Measurements from ENCODE around the gene SLC22A31.

The SLC22A31 gene

DNA sequence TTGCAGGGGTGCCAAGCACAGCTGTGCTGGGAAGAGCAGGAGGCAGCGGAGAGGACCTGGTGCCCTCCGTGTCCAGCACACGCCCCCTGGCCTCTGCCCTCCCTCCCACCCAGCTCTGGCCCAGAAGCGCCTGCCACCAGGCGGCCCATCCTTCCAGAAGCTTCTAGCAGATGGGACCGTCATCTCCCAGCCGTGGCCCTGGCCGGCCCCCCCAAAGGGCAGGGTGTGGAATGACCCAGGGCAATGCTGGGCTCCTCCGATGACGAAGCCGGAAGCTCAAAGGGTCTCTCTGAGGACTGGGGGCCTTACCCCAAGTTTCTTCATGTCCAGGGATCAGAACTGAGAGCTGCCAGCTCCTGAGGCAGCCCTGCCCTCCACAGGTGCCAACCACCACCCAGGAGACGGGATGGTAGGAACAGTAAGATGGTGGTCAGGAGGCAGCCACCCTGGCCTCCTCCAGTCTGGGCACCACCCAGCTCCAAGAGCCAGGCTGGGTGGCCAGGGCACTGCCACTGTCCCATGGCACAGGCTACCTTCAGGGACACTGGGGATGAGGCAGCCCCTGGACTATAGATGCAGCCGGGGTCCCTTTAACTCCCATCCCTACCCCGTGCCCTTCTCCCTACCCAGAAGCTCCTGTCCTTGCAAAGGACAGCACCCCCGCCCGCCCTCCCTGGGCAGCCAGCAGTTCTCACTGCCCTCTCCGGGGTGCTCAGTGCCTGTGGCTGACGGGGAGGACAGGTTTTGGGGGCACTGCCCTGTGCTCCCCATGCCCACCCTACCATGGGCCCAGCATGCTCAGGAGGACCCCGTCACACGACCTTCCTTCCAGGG lies 35.3 kb downstream of the SLC22A31 start:
- DNase-seq: no peak

DNA sequence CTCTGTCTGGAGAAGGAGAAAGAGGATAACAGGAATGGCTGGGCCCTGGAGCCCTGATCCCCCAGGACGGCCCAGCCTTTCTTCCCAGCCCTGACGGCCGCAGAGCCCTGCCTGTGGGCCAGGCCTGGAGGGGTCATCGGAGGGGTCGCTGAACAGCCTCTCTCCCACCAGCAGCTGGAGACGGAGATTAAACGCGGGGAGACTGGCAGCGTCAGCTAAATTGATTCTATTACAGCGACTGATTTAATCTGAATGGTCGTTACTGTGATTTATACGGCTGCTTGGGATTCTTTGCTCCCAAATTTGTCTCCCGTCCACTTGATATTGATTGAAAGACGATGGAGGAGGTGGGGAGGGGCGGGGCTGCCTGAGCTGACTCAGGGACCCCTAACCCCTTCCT lies 35.9 kb downstream of the SLC22A31 start:
- no peak for DNase-seq

DNA sequence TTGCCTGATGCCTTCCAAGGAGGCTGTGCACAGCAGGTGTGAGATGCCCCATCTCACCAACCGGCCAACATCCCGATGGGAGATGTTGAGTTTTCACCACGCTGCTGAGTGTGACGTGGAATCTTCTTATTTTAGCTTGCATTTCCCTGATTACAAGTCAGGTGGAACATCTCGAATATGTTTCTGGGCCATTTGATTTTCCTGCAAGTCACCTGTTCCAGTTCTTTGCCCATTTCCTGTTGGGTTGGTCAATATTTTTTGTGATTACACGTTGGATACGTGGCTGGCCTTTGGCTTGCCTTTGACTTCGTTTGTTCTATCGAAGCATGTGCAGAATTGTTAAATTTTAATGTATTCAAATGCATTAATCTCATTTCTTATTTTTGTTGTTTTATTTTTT lies 37.0 kb downstream of the SLC22A31 start:
- no peak for DNase-seq

DNA sequence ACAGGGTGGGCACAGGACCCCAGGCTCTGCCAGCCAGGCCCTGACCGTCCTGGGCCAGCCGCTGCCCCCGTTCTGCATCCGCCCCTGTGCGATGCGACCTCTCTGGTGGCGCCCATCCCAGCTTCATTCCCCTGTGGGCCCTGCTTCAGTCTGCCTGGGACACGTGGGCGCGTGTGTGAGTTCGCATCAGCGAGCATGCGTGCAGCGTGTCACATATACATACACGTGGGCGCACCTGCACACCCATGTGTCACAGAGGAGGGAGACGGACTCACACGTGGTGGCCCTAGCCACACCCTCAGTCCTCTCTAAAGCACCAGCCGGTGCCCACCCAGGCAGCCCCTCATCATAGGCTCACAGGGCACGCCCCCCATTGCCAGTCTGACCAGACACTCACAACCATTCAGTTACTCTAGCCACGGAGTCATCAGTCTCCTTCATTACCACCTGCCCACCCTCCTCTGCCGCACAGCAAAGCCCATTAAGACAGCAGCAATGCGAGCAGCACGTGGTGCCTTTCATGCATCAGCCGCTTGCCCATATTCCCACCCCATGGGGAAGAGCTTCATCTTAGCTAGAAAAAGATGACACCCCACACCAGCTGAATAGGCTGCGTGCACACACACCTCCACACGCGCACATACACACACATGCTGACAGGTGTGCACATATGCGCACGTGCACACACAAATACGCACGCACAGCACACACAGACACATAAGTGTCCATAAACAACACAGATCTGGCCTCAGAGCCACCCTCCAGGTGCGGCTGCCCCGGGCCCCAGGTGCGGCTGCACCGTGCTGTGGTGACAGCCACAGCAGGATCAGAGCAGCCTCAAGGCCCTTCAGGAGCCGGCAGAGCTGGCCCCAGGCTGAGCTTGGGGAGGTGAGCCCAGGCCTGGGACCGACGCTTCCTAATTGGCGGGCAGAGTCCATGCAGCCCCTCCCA lies 38.3 kb downstream of the SLC22A31 start:
- DNase-seq: no peak

DNA sequence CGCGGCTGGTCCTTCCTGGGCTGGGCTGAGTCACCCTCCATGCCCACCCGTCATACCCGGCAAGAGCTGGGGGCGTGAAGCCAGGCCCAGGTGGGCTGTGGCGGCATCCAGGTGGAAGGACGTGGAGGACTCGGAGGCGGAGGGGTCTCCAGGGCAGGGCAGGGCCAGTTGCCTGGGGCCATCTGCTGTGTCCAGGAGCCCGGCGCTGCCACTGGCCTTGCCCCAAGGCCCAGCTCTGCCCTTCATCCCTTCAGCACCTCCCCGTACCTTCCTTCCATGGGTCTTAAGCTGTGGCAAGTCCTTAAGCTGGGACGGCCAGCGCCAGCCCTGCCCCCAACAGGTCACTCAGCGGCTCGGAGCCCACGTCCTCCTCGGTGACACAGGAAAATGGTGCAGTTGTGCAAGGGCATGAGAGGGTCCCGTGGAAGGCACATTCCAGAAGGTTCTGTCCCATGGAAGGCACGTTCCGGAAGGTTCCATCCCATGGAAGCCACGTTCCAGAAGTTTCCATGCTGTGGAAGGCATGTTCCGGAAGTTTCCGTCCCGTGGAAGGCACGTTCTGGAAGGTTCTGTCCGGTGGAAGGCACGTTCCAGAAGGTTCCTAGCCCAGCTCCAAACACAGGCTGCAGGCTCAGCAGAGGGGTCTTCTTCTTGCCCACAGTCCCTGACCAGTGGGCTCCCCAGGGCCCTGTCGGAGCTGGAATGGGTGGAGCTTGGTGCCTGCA lies 39.2 kb downstream of the SLC22A31 start:
- no peak for DNase-seq

DNA sequence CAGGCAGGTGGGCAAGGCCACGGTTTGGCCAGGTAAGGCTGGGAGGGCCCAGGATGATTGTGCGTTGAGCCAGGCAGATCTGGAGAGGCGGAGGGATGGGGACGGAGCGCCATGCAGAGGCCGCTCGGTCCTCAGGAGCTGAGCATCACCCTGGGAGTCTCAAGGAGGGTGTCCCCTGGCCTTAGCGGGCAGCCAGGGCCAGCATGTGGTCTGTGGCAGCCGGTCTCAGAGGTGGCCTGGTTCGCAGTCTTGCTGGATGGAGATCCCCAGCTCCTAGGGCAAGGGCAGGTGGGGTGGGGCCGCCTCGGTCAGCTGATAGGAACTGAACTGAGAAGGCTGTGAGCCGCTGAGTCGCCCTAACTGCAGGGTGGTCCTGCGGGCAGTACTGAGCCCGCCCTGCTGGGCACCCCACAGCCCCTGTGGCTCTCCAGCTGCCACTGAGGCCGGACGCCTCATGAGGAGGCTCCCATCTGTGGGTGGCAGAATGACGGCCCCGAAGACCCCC lies 40.4 kb downstream of the SLC22A31 start:
- no peak for DNase-seq

DNA sequence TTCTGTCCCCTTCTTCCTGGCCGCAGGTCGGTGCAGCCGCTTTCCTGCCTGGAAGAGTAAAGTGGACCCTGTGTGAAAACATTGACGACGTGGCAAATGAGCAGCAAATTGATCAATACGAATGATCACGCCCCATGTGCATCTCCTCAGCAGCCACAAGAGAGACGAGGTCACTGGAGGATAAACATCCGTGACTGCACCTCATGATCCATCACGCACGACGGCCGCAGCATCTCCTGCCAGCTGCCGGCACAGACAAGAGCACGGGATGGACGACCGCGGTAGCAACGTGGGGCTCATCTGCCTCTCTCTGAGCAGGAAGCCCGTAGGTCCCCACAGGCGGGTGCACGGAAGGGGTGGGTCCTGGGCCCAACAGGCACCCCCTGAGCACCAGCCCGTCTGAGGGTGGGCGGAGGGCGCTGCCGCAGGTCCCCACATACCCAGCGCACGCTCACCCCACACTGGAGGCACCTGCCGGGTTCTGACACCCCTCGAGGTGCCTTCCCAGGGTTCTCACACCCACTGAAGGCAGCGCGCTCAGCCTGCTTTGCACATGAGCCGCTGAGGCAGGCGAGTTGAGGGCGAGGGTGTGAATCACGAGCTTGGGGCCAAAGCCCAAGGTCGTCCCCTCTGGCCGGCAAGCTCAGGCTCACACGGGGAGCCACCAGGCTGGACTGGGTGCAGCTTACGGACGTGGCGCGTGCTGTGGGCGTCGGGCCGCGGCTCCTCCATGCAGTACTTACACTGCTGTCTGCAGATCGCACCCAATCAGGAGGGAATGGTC lies 41.1 kb downstream of the SLC22A31 start:
- DNase-seq: no peak

DNA sequence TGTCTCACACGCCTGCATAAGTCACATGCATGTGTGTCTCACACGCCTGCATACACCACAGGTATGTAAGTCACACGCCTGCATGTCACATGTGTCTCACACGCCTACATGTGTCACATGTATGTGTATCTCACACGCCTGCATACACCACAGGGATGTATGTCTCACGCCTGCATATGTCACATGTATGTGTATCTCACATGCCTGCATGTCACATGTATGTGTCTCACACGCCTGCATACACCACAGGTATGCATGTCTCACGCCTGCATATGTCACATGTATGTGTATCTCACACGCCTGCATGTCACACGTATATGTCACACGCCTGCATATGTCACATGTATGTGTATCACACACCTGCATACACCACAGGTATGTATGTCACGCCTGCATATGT lies 42.6 kb downstream of the SLC22A31 start:
- DNase-seq: no peak

DNA sequence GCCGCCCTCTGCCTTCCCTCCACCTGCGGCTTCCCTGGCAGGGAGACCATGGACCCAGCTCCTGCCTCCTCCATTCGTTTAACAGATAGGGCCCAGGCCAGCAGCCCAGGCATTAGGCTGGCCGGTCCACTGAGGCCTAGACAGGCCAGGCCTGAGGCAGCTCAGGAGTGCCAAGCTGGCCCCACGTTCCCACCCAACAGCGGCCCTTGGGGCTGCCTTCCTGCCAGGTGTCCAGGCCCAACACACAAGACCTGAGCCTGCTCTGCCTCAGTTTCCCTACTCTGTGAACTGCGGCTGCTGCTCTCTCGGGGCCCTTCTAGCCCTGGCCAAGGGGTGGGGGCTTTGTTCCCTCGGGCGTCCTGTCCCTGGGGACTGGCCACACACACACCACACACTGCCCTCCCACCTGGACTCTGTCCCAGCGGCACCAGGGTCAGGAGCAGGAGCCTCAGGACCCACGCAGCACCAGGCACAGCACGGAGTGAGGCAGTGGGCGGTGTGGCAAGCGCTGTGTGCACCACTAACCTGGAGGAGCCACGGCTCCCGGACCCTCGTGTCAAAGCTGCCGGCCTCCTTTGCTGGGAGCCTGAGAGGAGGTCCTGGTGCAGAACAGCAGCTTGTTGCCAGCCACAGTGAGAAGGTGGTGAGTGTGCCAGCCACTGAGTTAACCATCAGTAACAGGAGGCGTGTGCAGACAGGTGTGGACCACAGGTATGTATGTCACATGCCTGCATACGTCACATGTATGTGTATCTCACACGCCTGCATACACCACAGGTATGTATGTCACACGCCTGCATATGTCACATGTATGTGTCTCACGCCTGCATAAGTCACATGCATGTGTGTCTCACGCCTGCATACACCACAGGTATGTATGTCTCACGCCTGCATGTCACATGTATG lies 43.3 kb downstream of the SLC22A31 start:
- DNase-seq: no peak

DNA sequence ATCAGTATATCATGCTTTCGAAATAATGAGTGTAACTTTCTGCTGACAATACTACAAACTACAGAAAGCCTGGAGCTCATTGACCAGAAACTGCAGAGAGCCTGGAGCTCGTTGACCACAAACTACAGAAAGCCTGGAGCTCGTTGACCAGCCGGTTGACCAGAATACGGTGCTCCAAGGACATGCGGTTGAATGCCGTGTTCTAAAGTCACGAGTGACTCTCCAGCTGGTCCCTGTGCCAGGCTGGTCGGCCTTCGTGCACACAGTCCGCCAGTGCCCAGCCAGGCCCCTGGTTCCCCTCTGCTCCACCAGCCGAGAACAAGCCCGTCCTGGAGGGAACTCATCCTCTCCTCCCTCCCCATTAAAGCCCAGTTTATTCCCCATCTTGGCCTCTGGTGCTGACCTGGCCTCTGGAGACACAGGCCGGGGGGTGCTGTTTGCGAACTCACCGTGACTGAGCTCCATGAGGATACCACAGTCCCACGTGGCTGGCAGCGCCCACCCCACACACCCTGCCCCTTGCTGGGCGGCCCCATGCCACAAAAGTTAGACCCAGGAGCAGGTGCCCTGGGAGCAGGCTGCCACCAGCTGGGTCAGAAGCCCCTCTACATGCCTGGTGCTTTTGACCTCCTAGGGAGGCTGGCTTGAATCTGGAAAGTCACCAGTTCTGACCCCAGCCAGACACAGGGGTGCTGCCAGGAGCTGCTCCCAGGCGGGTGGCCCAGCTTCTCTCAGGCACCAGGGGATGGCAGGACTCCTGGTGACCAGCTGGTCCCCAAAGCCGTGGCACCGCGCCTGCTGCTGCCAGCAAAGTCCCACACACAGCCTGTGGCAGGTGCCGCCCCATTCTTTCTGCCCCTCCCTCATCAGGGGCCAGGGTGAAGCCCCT lies 44.2 kb downstream of the SLC22A31 start:
- DNase-seq: no peak

DNA sequence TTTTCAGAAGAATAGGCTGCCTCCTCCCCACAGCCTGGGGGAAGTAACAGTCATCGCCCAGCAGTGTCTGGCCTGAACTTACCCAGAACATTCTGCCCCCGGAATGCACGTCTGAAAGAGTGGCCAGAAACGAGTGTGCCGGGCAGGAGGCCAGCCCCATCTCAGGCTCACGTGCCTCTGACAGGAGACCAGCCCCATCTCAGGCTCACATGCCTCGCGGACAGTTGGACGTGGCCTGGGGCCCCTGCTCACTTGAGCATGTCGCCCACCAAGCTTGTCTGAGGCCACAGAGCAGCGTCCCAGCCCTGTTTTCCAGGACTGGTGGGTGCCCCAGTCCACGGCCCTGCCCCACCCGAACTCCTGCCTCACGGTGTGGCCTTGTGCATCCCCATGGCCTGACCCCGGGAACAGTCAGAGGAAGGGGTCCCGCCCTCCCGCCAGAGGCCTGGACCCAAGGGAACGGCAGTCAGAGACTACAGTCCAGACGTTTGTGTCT lies 45.1 kb downstream of the SLC22A31 start:
- DNase-seq: no peak

DNA sequence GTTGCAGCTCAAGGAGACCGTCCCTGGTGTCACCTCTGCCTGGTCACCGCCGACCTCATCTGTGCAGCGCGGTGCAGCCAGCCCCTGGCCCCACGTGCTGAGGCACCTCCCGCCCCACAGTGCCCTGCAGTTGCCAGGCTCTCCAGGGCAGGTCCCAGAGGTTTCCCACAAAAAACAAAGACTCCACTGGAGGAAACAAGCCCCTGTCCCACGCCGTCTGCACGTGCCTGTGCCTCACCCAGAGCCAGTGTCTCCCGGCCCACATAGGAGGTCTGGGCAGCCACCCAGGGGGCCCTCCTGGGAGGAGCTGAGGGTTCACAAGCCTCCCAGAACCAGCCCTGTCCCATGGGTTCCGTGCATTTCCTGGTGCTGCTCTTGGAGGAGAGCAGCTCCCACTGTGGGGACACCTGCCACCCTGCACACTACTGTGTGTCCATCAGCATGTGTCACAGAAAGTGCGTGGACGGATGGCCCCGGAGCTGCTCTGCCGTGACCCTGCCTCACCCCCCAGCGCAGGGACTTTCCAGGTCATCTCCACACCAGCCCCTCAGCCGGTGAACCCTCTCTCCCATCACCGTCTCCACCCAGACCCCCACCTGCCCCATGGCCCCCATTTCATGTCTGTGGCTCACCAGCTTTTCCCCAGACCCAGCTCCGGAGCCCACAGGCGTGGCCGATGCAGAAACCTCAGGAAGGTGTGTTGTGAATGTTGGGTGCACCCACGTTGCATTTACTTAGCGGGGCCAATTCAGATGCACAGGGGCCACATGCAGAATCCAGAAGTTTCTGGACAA lies 45.8 kb downstream of the SLC22A31 start:
- DNase-seq: no peak

DNA sequence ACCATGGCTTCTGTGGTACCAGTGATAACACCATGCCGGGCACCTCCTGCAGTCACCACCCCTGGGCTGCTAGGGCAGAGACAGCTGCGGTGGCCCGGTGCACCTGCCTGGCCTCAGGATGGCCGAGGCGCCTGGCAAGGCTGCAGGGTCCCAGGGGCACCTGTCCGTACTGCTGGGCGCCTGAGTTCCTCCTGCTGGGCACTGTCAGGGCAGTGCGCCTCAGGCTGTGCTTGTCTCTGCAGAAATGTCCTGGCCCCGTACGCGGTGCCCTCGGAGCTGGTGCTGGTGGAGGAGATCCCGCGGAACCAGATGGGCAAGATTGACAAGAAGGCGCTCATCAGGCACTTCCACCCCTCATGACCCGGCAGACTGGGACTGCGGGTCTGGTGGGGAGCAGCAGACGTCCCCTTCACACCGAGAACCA lies 46.5 kb downstream of the SLC22A31 start:
- DNase-seq: no peak

DNA sequence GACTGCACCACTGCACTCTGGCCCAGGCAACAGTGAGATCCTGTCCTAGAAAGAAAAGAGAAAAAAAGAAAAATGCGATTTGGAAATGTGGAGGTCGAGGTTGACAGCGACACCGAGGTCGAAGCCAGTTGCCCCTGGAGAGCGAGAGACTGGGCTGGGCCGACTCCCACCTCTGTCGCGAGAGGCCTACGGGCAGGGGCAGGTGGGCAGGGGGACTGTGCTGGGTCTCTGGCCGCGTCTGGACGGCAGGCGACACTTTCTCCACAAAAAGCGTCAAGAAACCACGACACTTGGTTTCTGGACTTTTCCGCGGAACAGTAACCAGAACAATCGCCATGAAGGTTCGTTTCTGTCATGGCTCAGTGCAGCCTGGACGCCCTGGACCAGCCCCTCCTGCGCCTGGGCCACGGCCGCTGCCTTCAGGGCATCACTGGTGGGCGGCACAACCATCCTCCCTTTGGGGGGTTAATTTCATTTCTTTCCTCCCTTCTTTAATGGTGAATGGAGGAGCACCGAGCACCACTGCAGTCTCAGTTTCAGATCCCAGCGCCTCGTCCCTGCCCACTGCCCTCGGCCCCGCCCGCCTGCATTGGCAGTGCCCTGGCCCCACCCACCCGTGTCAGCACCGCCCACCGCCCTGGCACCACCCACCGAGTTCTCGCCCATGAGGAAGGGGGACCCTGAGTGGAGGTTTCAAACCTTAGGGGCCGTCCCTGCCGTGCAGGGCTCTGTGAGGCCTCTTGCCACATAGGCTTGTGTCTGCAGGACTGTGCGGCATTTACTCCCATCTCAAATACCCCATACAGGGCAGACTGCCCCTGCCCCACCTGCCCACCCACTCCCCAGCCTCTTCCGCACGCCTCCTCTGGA lies 47.3 kb downstream of the SLC22A31 start:
- DNase-seq: no peak

DNA sequence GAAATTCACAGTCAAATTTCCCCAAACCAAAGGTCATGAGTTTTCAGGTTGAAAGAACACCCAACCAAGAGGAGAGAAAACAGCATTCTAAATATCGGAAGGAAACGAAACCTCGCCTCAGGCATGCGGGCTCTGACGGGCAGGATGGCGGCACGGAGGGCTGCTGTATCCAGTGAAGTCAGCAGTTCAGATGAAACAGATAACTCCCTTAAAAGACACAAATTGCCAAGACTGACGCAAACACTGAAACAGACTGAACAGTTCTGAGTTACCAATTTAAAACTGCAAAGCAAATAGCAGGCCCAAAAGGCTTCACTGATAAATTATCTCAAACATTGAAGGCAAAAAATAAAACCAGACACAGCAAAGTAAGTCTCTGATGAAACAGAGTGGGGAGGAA lies 49.4 kb downstream of the SLC22A31 start:
- DNase-seq: no peak

DNA sequence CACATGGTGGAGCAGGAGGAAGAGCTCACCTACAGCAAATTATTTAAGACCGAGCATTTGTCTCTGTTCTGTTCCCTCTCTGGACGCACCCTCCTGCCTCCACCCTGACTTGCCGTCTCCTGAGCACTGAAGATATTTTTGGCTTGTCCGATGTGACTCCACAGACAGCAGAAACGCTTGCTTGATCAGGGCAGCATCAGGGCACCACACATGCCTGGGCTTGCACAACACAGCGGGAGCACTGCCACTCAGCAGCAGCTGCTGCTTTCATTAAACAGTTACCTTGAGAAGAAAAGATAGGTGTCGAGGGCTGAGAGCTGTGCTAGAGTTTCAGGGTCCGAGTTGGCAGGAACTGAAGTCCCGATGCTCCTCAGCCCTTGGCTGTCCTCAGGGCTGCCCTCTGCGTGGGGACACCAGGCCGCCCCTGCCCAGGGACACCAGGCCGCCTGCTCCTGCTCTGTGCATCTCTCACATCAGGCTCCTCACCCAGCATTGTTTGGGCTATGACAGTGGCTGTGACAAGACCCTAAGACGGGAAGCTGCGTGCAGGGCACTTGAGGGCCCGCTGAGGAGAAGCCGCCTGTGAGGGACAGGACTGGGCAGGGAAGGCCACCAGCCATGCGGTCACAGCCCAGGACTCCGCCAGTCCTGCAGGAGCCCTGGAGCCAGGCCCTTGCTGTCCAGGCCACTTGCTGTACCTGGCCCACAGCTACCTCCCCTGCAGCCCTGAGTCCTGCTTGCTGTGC lies 50.1 kb downstream of the SLC22A31 start:
- no peak for DNase-seq

DNA sequence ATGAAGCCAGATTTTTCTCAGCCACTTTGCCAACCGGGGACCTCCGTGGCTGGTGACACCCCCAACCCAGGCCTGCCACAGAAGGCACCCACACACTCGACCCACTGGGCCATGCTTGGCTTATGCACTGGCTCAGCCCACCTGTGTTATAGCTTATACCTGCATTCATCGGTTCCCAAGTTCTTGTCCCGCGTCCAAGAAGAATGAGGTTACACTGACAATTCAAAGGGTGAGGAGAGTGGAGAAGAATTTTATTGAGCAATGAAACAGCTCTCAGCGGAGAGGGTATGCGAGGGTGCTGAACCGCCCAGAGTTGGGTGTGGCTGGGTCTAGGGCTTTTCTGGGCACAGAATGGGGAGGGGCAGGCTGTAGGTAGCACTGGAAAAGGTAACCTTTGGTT lies 51.0 kb downstream of the SLC22A31 start:
- DNase-seq: no peak
